ENCODE results near the gene NAV3. TPM values are rescaled to one million over a fixed set of nuclear protein-coding genes. Genes with fewer than 3 reads are reported as not detected.
"Not testable (repeated sequence)": the region's sequence is repeated elsewhere in the genome, so short reads cannot be mapped to it uniquely, and the experiment has no call there.

NAV3 gene
- total and polyA plus RNA-seq, 2 of the 4 experiments (the other 2 are of a cell fraction): 25.5 to 106 TPM

DNA sequence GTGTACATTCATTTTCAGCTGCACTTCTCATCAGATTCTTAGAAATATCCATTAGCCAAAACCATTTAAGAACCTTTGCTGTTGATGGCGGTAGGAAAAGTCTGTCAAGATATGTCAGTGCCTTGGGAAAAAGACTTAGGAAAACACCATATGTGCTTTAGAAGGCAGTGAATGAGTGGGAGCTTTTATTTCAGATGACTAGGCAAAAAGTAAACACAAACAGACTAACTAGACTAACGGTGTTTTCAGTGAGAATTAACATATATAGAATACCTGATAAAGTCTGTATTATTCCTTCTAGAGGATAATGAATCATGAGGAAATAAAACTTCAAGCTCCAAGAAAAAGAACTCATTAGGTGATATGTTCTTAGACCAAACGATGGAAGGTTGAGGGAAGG, 418.9 kb downstream of the NAV3 start:
- H4K5ac ChIP-seq (ENCODE audit: low read depth, low read length): no peak overlapping the region
- no peak overlapping the region for H3K14ac ChIP-seq (replicated peaks; ENCODE audit: low read depth, low read length)
- no peak overlapping the region for H3K4ac ChIP-seq (ENCODE audit: low read depth, low read length)
- no CpG with 5 or more reads among the region's 3 CpGs for WGBS, 2 experiments (ENCODE audit: extremely low coverage in 2 of 2, insufficient read length in 1 of 2)
- H3K9ac ChIP-seq (ENCODE audit: low read depth, low read length): no peak overlapping the region
- H2BK120ac ChIP-seq (ENCODE audit: low read depth, low read length): no peak overlapping the region
- H2AFZ ChIP-seq (replicated peaks; ENCODE audit: low read length, poor library complexity): no peak overlapping the region
- DNase-seq (no peak), ATAC-seq (ENCODE audit: low read depth) (no peak)
- TF ChIP-seq, protein P1, sequence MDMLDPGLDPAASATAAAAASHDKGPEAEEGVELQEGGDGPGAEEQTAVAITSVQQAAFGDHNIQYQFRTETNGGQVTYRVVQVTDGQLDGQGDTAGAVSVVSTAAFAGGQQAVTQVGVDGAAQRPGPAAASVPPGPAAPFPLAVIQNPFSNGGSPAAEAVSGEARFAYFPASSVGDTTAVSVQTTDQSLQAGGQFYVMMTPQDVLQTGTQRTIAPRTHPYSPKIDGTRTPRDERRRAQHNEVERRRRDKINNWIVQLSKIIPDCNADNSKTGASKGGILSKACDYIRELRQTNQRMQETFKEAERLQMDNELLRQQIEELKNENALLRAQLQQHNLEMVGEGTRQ (IDR thresholded peaks at IDR 0.05; ENCODE audit: low read depth, low read length): no peak
- 0 out of 2 replicates have a peak, but pooled peaks have one; percentile 21 for TF ChIP-seq NFE2L2 (IDR thresholded peaks at IDR 0.05; ENCODE audit: low read depth, low read length)
- TF ChIP-seq RFX5 (IDR thresholded peaks at IDR 0.05; ENCODE audit: low read depth, low read length): no peak
- no peak for TF ChIP-seq MAZ (IDR thresholded peaks at IDR 0.05; ENCODE audit: borderline replicate concordance, low read depth, low read length)
- TF ChIP-seq RAD21 (IDR thresholded peaks at IDR 0.05; ENCODE audit: low read length): no peak
- no peak overlapping the region for H2BK5ac ChIP-seq (ENCODE audit: low read depth, low read length, poor library complexity, severe bottlenecking)
- no peaks in the 10 kb centered on the region for H3K9me3 ChIP-seq (ENCODE audit: control insufficient read depth, insufficient read depth, low read length)
- H2AK9ac ChIP-seq (replicated peaks; ENCODE audit: low read depth, low read length, poor library complexity): no peak overlapping the region
- H3K56ac ChIP-seq (ENCODE audit: extremely low read depth, insufficient read depth, low read length): no peak overlapping the region
- no peak overlapping the region for H3K27ac ChIP-seq (ENCODE audit: insufficient read depth, low read length)
- no peaks in the 10 kb centered on the region for H3K36me3 ChIP-seq (ENCODE audit: control insufficient read depth, insufficient read depth, low read length)
- H3K4me1 ChIP-seq (ENCODE audit: control insufficient read depth, insufficient read depth, low read length): no peaks in the 10 kb centered on the region
- BruUV-seq (replicated peaks): no TSS peak
- H4K20me1 ChIP-seq (ENCODE audit: insufficient read depth, low read length): no peaks in the 10 kb centered on the region
- H3K4me2 ChIP-seq (ENCODE audit: low read depth, low read length): no peak overlapping the region
- no peak overlapping the region for H2BK15ac ChIP-seq (ENCODE audit: low read depth, low read length)
- no peak overlapping the region for H3K4me3 ChIP-seq (ENCODE audit: insufficient read depth, low read depth, low read length)
- H2AK5ac ChIP-seq (ENCODE audit: low read depth, low read length): no peak overlapping the region
- H3K18ac ChIP-seq (ENCODE audit: low read depth, low read length): no peak overlapping the region
- no peaks in the 10 kb centered on the region for H3K79me1 ChIP-seq (ENCODE audit: low read depth in 1 of 2, low read length in 2 of 2)
- H4K8ac ChIP-seq (ENCODE audit: low read depth in 2 of 2, low read length in 2 of 2): no peak overlapping the region
- in situ Hi-C loops (cut with MboI; ENCODE audit: low sequenced_read_pairs) (no loop called here), dilution Hi-C loops (cut with HindIII; ENCODE audit: low sequenced_read_pairs, unreplicated experiment) (no loop called here), intact Hi-C loops (cut with micrococcal nuclease) (no loop called here)
- no peak overlapping the region for H3K23ac ChIP-seq (ENCODE audit: low read depth, low read length)
- ChIA-PET CTCF (no interaction called here), POLR2A (ENCODE audit: unreplicated experiment) (no interaction called here)
- no peak overlapping the region for H4K91ac ChIP-seq (ENCODE audit: insufficient read depth, low read depth, low read length)
- H3K9me1 ChIP-seq (ENCODE audit: insufficient read depth, low read length): no peaks in the 10 kb centered on the region
- no peaks in the 10 kb centered on the region for H3K27me3 ChIP-seq (ENCODE audit: control insufficient read depth, insufficient read depth, low read length)
- H2BK20ac ChIP-seq (ENCODE audit: low read depth, low read length): no peak overlapping the region

DNA sequence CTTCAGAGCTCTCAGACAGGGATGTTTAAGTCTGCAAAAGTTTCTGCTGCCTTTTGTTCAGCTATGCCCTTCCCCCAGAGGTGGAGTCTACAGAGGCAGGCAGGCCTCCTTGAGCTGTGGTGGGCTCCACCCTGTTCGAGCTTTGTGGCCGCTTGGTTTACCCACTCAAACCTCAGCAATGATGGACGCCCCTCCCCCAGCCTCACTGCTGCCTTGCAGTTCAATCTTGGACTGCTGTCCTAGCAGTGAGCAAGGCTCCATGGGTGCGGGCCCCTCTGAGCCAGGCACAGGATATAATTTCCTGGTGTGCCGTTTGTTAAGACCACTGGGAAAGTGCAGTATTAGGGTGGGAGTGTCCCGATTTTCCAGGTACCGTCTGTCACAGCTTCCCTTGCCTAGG, 427.0 kb downstream of the NAV3 start:
- H4K5ac ChIP-seq (ENCODE audit: low read depth, low read length); H2AK5ac ChIP-seq (ENCODE audit: low read depth, low read length); dilution Hi-C loops (cut with HindIII; ENCODE audit: low sequenced_read_pairs, unreplicated experiment); CTCF ChIA-PET; ATAC-seq (ENCODE audit: low read depth); H4K20me1 ChIP-seq (ENCODE audit: insufficient read depth, low read length); BruUV-seq (replicated peaks); H3K4ac ChIP-seq (ENCODE audit: low read depth, low read length); H4K8ac ChIP-seq (ENCODE audit: low read depth in 2 of 2, low read length in 2 of 2); H3K9me3 ChIP-seq (ENCODE audit: control insufficient read depth, insufficient read depth, low read length); POLR2A ChIA-PET (ENCODE audit: unreplicated experiment); H2BK120ac ChIP-seq (ENCODE audit: low read depth, low read length); H4K91ac ChIP-seq (ENCODE audit: insufficient read depth, low read depth, low read length); H2AK9ac ChIP-seq (replicated peaks; ENCODE audit: low read depth, low read length, poor library complexity); H3K4me3 ChIP-seq (ENCODE audit: insufficient read depth, low read depth, low read length); intact Hi-C loops (cut with micrococcal nuclease); H3K4me1 ChIP-seq (ENCODE audit: control insufficient read depth, insufficient read depth, low read length); H2BK20ac ChIP-seq (ENCODE audit: low read depth, low read length); H2BK5ac ChIP-seq (ENCODE audit: low read depth, low read length, poor library complexity, severe bottlenecking); H3K36me3 ChIP-seq (ENCODE audit: control insufficient read depth, insufficient read depth, low read length); in situ Hi-C loops (cut with MboI; ENCODE audit: low sequenced_read_pairs); H3K56ac ChIP-seq (ENCODE audit: extremely low read depth, insufficient read depth, low read length); H2BK15ac ChIP-seq (ENCODE audit: low read depth, low read length); DNase-seq; H3K23ac ChIP-seq (ENCODE audit: low read depth, low read length); H3K27ac ChIP-seq (ENCODE audit: insufficient read depth, low read length); H3K14ac ChIP-seq (replicated peaks; ENCODE audit: low read depth, low read length); H3K18ac ChIP-seq (ENCODE audit: low read depth, low read length); H3K9me1 ChIP-seq (ENCODE audit: insufficient read depth, low read length); H3K27me3 ChIP-seq (ENCODE audit: control insufficient read depth, insufficient read depth, low read length); H3K9ac ChIP-seq (ENCODE audit: low read depth, low read length); H3K4me2 ChIP-seq (ENCODE audit: low read depth, low read length); H3K79me1 ChIP-seq (ENCODE audit: low read depth in 1 of 2, low read length in 2 of 2); H2AFZ ChIP-seq (replicated peaks; ENCODE audit: low read length, poor library complexity): not testable (repeated sequence)
- WGBS, 2 experiments (ENCODE audit: extremely low coverage in 2 of 2, insufficient read length in 1 of 2): 100% methylated on average over 1 of the region's 7 CpGs; no CpG with 5 or more reads in 1 of the 2 experiments

Measured in IMR-90 (cell line).